Progenitor cell of endocrine pancreas (in vitro differentiated cells): ENCODE results near the gene AMACR. TPM values are rescaled to one million over a fixed set of nuclear protein-coding genes. Genes with fewer than 3 reads are reported as not detected.
A peak's percentile ranks its signal among the peaks of the same experiment; 100 is the strongest.

Source experiments
- DNase-seq: peaks from one replicate; pipeline ENCODE4 v3.0.0; 2021; ENCODE audit warnings: low spot score; ENCODE audit not compliant: unreplicated experiment
- H3K27ac Mint-ChIP-seq: 2 replicates; pipeline ENCODE4 v1.8.0; 2021; ENCODE audit warnings: mild to moderate bottlenecking, moderate library complexity, mixed read lengths
- H3K27me3 Mint-ChIP-seq: 2 replicates; pipeline ENCODE4 v1.8.0; 2021; ENCODE audit warnings: mixed read lengths
- H3K36me3 Mint-ChIP-seq: 2 replicates; pipeline ENCODE4 v1.8.0; 2022; ENCODE audit warnings: mixed read lengths; ENCODE audit not compliant: insufficient read depth
- H3K4me1 Mint-ChIP-seq: 2 replicates; pipeline ENCODE4 v1.8.0; 2021; ENCODE audit warnings: low read depth, mixed read lengths
- H3K4me3 Mint-ChIP-seq: 2 replicates; pipeline ENCODE4 v1.8.0; 2021; ENCODE audit warnings: low read depth, mild to moderate bottlenecking, moderate library complexity, mixed read lengths
- H3K9me3 Mint-ChIP-seq: 2 replicates; pipeline ENCODE4 v1.8.0; 2021; ENCODE audit warnings: low read depth, mixed read lengths
- total RNA-seq: library from RNA; stranded (reverse); gene quantifications from 2 replicates; pipeline ENCODE4 v1.2.1, GENCODE V29; 2021
- TF ChIP-seq, protein P1 (sequence below): fragments of 200-600 bp; sonication (generic); IDR thresholded peaks from one replicate; pipeline ENCODE4 v1.5.0; 2021; ENCODE audit warnings: antibody characterized with exemption, mild to moderate bottlenecking; ENCODE audit not compliant: unreplicated experiment

The AMACR gene
- total RNA-seq, 1 donor from 2014 or later, result 22.0 TPM

DNA sequence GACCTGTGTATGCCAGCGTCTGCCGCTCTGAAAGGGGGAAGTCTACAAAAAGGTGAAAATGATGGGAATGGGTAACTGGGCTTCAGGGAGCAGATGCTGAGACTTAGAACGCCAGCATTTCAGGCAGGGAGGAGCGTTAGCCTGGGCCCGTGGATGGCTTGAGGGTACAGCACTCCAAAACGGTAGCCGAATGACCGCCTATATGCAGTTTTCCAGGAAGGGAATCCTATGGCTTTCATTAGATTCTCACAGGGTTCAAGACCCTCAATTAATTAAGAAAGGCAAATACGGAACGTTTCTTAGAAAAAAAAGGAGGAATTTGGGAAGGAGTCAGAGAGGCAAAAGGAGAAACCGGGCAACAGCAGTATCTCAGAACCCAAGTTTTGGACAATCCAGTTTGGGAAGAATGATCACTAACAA is 639 bp downstream of the AMACR start:
- no peaks in the 10 kb centered on the region for H3K27me3 Mint-ChIP-seq
- peak overlapping the region; percentile 87 for H3K4me3 Mint-ChIP-seq
- peaks cover 20% of the 10 kb centered on the region for H3K36me3 Mint-ChIP-seq
- DNase-seq, result no peak
- TF ChIP-seq, protein P1, sequence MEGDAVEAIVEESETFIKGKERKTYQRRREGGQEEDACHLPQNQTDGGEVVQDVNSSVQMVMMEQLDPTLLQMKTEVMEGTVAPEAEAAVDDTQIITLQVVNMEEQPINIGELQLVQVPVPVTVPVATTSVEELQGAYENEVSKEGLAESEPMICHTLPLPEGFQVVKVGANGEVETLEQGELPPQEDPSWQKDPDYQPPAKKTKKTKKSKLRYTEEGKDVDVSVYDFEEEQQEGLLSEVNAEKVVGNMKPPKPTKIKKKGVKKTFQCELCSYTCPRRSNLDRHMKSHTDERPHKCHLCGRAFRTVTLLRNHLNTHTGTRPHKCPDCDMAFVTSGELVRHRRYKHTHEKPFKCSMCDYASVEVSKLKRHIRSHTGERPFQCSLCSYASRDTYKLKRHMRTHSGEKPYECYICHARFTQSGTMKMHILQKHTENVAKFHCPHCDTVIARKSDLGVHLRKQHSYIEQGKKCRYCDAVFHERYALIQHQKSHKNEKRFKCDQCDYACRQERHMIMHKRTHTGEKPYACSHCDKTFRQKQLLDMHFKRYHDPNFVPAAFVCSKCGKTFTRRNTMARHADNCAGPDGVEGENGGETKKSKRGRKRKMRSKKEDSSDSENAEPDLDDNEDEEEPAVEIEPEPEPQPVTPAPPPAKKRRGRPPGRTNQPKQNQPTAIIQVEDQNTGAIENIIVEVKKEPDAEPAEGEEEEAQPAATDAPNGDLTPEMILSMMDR, result no peak
- peak overlapping the region; percentile 97 for H3K27ac Mint-ChIP-seq
- peaks cover 9% of the 10 kb centered on the region for H3K9me3 Mint-ChIP-seq
- peaks cover 45% of the 10 kb centered on the region for H3K4me1 Mint-ChIP-seq

DNA sequence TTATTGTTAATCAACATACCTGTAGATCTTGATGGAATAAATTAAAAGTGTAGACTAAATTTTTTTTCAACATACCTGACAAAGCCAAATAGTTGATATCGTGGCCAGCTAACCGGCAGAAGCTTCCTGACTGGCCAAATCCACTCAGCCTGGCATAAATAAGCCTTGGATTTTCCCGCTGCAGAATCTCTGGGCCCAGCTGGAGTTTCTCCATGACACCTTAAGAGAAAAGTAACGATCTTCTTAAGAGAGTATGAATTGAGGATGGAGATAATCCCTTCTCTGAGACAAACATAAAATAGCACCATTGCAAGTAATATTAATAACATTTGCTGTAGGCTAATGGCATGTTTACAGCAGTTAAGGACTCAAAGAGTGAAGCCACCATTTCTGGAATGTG is 2.2 kb downstream of the AMACR start:
- TF ChIP-seq, protein P1, result no peak
- H3K4me3 Mint-ChIP-seq, result peak overlapping the region; percentile 39
- no peak for DNase-seq
- no peak overlapping the region for H3K27ac Mint-ChIP-seq
- no peaks in the 10 kb centered on the region for H3K27me3 Mint-ChIP-seq
- H3K9me3 Mint-ChIP-seq, result peaks cover 9% of the 10 kb centered on the region
- peaks cover 20% of the 10 kb centered on the region for H3K36me3 Mint-ChIP-seq
- H3K4me1 Mint-ChIP-seq, result peaks cover 56% of the 10 kb centered on the region

DNA sequence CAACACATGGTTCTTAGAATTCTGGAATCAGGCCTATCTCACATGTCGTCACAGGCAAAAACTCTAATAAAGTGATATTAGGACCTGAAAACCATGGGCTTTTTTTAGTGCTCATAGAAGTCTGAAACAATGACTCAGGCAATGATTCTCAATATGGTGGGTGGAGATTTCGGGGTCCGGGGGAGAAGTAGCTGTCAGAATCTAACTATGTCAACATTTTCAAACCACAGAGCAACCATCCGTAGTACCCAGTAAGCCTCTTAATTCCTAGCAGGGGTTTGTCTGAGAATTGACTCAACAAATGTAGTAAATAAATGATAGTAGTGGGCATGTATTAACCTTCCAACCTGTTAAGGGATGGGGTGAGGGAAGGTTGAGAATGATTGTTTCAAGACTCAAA is 2.6 kb downstream of the AMACR start:
- Mint-ChIP-seq H3K4me3 (no peak overlapping the region), H3K4me1 (peaks cover 54% of the 10 kb centered on the region), H3K27ac (no peak overlapping the region), H3K27me3 (no peaks in the 10 kb centered on the region), H3K36me3 (peaks cover 17% of the 10 kb centered on the region), H3K9me3 (peaks cover 6% of the 10 kb centered on the region)
- DNase-seq, result no peak
- TF ChIP-seq, protein P1, result no peak

DNA sequence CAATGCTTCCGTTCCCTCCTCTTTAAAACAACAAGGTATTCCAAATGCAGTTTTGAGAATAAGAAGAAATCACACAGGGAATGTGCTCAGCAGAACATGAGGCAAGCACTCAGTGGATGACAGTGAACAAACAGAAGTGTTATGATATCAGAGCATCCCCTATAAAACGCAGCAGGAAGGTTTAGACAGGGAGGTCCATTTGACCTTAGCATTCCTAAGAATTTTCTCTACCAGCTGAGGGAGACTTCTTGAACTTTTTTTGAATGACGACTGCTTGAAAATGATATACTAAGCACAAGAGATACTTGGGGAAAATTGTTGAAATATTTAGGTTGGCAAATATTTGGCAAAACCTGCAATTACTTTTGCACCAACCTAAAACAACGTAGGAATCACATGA is 3.9 kb downstream of the AMACR start:
- Mint-ChIP-seq H3K27ac (peak overlapping the region; percentile 54), H3K9me3 (no peaks in the 10 kb centered on the region), H3K4me1 (peaks cover 52% of the 10 kb centered on the region), H3K36me3 (peaks cover 19% of the 10 kb centered on the region), H3K27me3 (no peaks in the 10 kb centered on the region), H3K4me3 (no peak overlapping the region)
- no peak for DNase-seq
- TF ChIP-seq, protein P1, result no peak

DNA sequence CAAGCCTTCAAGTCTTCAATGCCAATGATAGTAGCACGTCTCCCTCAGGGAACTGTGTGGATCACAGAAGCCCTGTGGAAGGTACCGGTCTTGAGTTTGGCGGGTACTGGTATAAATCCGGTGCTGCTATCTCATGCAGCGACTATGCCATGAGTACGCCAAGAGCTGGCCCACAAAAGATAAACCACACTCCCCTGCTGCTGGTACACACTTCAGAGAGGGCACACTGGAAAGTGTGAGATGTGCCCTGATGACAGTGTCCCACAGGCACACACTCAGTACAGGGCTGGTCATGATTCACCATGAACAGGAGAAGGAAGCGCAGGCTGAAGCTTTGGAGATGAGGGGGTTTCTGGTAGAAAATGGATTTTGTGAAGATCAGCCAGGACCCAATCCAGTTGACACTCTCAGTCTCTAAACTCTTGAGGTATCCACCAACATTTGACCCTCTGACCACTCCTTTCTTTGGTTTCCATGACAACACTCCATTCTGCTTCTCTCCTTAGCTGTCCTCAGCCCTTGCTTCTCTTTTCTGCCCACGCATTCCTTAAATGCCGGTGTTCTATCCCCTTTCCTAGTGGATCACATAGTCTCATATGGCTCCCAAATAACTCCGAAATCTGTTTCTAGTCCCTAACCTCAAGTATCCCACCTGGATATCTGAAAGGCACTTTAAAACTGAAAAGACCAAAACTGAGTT is 5.1 kb downstream of the AMACR start:
- H3K4me1 Mint-ChIP-seq, result peaks cover 48% of the 10 kb centered on the region
- no peak for DNase-seq
- H3K27me3 Mint-ChIP-seq, result no peaks in the 10 kb centered on the region

More for the DNA sequence above, 5.1 kb downstream of the AMACR start:
- Mint-ChIP-seq H3K4me3 (no peak overlapping the region), H3K27ac (peak overlapping the region; percentile 76), H3K9me3 (no peaks in the 10 kb centered on the region), H3K36me3 (peaks cover 25% of the 10 kb centered on the region)
- TF ChIP-seq, protein P1, result no peak
